H9 (cell line): ENCODE results near the gene KIAA1210. TPM values are rescaled to one million over a fixed set of nuclear protein-coding genes. Genes with fewer than 3 reads are reported as not detected.

ENCODE experiments used
- DNase-seq: peaks from one replicate; pipeline ENCODE4 v3.0.0-alpha.2; 2017
- H2AFZ ChIP-seq: one replicate; pipeline ENCODE4 v1.6.1; 2013; ENCODE audit warnings: mild to moderate bottlenecking, low read length, control low read depth, moderate library complexity
- H2AK5ac ChIP-seq: 2 replicates; pipeline ENCODE4 v1.6.1; 2013; ENCODE audit warnings: low read length, control low read depth, mixed read lengths; ENCODE audit not compliant: insufficient read length
- H2BK120ac ChIP-seq: one replicate; pipeline ENCODE4 v1.6.1; 2013; ENCODE audit warnings: low read depth, mild to moderate bottlenecking, low read length, control low read depth, inconsistent platforms; ENCODE audit not compliant: poor library complexity, severe bottlenecking
- H2BK12ac ChIP-seq: 2 replicates; pipeline ENCODE4 v1.6.1; 2013; ENCODE audit warnings: low read length, control low read depth, mixed read lengths, low read depth; ENCODE audit not compliant: insufficient read length
- H2BK15ac ChIP-seq: 2 replicates; pipeline ENCODE4 v1.6.1; 2013; ENCODE audit warnings: low read depth, low read length, control low read depth
- H2BK20ac ChIP-seq: one replicate; pipeline ENCODE4 v1.6.1; 2013; ENCODE audit warnings: low read depth, mild to moderate bottlenecking, low read length, control low read depth, inconsistent platforms; ENCODE audit not compliant: poor library complexity, severe bottlenecking
- H2BK5ac ChIP-seq: 2 replicates; pipeline ENCODE4 v1.6.1; 2013; ENCODE audit warnings: low read length, control low read depth, mixed read lengths; ENCODE audit not compliant: insufficient read length
- H3K14ac ChIP-seq: 2 replicates; pipeline ENCODE4 v1.6.1; 2013; ENCODE audit warnings: low read length, control low read depth; ENCODE audit not compliant: insufficient read depth
- H3K18ac ChIP-seq: 2 replicates; pipeline ENCODE4 v1.6.1; 2013; ENCODE audit warnings: low read depth, mild to moderate bottlenecking, mixed read lengths, low read length, control low read depth; ENCODE audit not compliant: insufficient read length
- H3K23ac ChIP-seq: 2 replicates; pipeline ENCODE4 v1.6.1; 2013; ENCODE audit warnings: low read length, control low read depth, mixed read lengths, low read depth; ENCODE audit not compliant: insufficient read length
- H3K23me2 ChIP-seq: 2 replicates; pipeline ENCODE4 v1.6.1; 2013; ENCODE audit warnings: low read depth, mild to moderate bottlenecking, mixed read lengths, low read length, control low read depth; ENCODE audit not compliant: insufficient read length, poor library complexity, severe bottlenecking
- H3K27ac ChIP-seq: 2 replicates; pipeline ENCODE4 v1.5.1; 2013; ENCODE audit warnings: low read length, control low read depth, mixed read lengths, low read depth; ENCODE audit not compliant: insufficient read length
- H3K27me3 ChIP-seq: 2 replicates; pipeline ENCODE4 v1.6.1; 2013; ENCODE audit warnings: low read length, control low read depth, inconsistent platforms; ENCODE audit not compliant: insufficient read depth
- H3K4ac ChIP-seq: 2 replicates; pipeline ENCODE4 v1.6.1; 2013; ENCODE audit warnings: low read depth, mild to moderate bottlenecking, control low read depth, inconsistent platforms, low read length, moderate library complexity
- H3K4me1 ChIP-seq: 2 replicates; pipeline ENCODE4 v1.6.1; 2013; ENCODE audit warnings: low read length, control low read depth, inconsistent platforms; ENCODE audit not compliant: insufficient read depth
- H3K4me2 ChIP-seq: 2 replicates; pipeline ENCODE4 v1.6.1; 2013; ENCODE audit warnings: low read length, control low read depth, mixed read lengths; ENCODE audit not compliant: insufficient read length, insufficient read depth
- H3K56ac ChIP-seq: 2 replicates; pipeline ENCODE4 v1.6.1; 2013; ENCODE audit warnings: low read depth, mild to moderate bottlenecking, mixed read lengths, low read length, control low read depth; ENCODE audit not compliant: insufficient read length
- H3K79me1 ChIP-seq: 2 replicates; pipeline ENCODE4 v1.6.1; 2013; ENCODE audit warnings: low read depth, mild to moderate bottlenecking, moderate library complexity, low read length, control low read depth, inconsistent platforms; ENCODE audit not compliant: insufficient read depth, poor library complexity, severe bottlenecking
- H3K79me2 ChIP-seq: 2 replicates; pipeline ENCODE4 v1.6.1; 2013; ENCODE audit warnings: low read length, control low read depth, inconsistent platforms; ENCODE audit not compliant: insufficient read depth
- H3K9ac ChIP-seq: 2 replicates; pipeline ENCODE4 v1.6.1; 2013; ENCODE audit warnings: low read length, control low read depth, mixed read lengths; ENCODE audit not compliant: insufficient read length; ENCODE audit errors: extremely low read depth
- H3K9me3 ChIP-seq: one replicate; pipeline ENCODE4 v1.6.1; 2013; ENCODE audit warnings: low read depth, low read length, inconsistent platforms; ENCODE audit not compliant: control insufficient read depth
- H3T11ph ChIP-seq: one replicate; pipeline ENCODE4 v1.6.1; 2013; ENCODE audit warnings: mild to moderate bottlenecking, low read length, control low read depth, inconsistent platforms
- H4K20me1 ChIP-seq: one replicate; pipeline ENCODE4 v1.6.1; 2013; ENCODE audit not compliant: control insufficient read depth, insufficient read length, insufficient read depth
- H4K5ac ChIP-seq: 2 replicates; pipeline ENCODE4 v1.6.1; 2013; ENCODE audit warnings: low read depth, mild to moderate bottlenecking, mixed read lengths, low read length, control low read depth; ENCODE audit not compliant: insufficient read length
- H4K8ac ChIP-seq: replicated peaks from 2 replicates; pipeline ENCODE4 v1.6.1; 2013; ENCODE audit warnings: low read length, control low read depth, mixed read lengths, low read depth; ENCODE audit not compliant: insufficient read length
- H4K91ac ChIP-seq: 2 replicates; pipeline ENCODE4 v1.6.1; 2013; ENCODE audit warnings: low read depth, mild to moderate bottlenecking, moderate library complexity, mixed read lengths, low read length, control low read depth; ENCODE audit not compliant: insufficient read length
- H3K27ac Mint-ChIP-seq, 3 experiments: 2 replicates in 2 of 3; 3 replicates in 1 of 3; pipeline ENCODE4 v1.8.0; 2020 to 2021; ENCODE audit warnings: mixed read lengths in 3 of 3, mild to moderate bottlenecking in 1 of 3, moderate library complexity in 1 of 3
- H3K27me3 Mint-ChIP-seq: 2 replicates; pipeline ENCODE4 v1.8.0; 2021; ENCODE audit warnings: low read depth, mild to moderate bottlenecking, moderate library complexity, mixed read lengths
- H3K36me3 Mint-ChIP-seq, 3 experiments: 2 replicates in 2 of 3; 3 replicates in 1 of 3; pipeline ENCODE4 v1.8.0; 2020 to 2021; ENCODE audit warnings: low read depth in 3 of 3, mixed read lengths in 3 of 3; ENCODE audit not compliant: insufficient read depth in 1 of 3
- H3K4me1 Mint-ChIP-seq, 2 experiments: 2 replicates each; pipeline ENCODE4 v1.8.0; 2020; ENCODE audit warnings: mixed read lengths in 2 of 2
- H3K4me3 Mint-ChIP-seq, 2 experiments: 2 replicates in 1 of 2; 3 replicates in 1 of 2; pipeline ENCODE4 v1.8.0; 2020 to 2021; ENCODE audit warnings: mild to moderate bottlenecking in 2 of 2, mixed read lengths in 2 of 2, moderate library complexity in 1 of 2
- H3K9me3 Mint-ChIP-seq, 2 experiments: 2 replicates in 1 of 2; 3 replicates in 1 of 2; pipeline ENCODE4 v1.8.0; 2020; ENCODE audit warnings: mild to moderate bottlenecking in 2 of 2, mixed read lengths in 2 of 2, moderate library complexity in 1 of 2
- CTCF ChIP-seq: fragments of 200-600 bp; sonication (generic); conservative IDR thresholded peaks from 3 replicates; pipeline ENCODE4 v1.8.0; 2021; ENCODE audit warnings: antibody characterized with exemption, mild to moderate bottlenecking
- WGBS: extraction: QIAGEN DNeasy Blood & Tissue Kit; methylation state at CpG from one replicate; pipeline ENCODE4 v1.1.7; 2013; ENCODE audit warnings: missing lambda C conversion rate, low lambda C conversion rate, mixed read lengths; ENCODE audit not compliant: insufficient read length; ENCODE audit errors: extremely low coverage; 5-methylcytosine and 5-hydroxymethylcytosine counted together
- total RNA-seq: library from RNA; stranded (reverse); gene quantifications from 2 replicates; pipeline ENCODE4 v1.2.1, GENCODE V29; 2021

The KIAA1210 gene
- total RNA-seq, 1 experiment from 2014 or later, result not detected

GRCh38 chrX:119132961-119133360, 5.3 kb upstream of the KIAA1210 start:
- Histone ChIP-seq H3K79me2 (no peaks in the 10 kb centered on the region), H4K91ac (no peak overlapping the region), H2AK5ac (no peak overlapping the region), H4K8ac (no peak overlapping the region), H3K14ac (no peak overlapping the region), H2BK15ac (no peak overlapping the region), H3K18ac (no peak overlapping the region), H2BK12ac (no peak overlapping the region), H3K27ac (no peak overlapping the region), H2AFZ (no peak overlapping the region), H3K79me1 (no peaks in the 10 kb centered on the region), H3K4me1 (no peaks in the 10 kb centered on the region), H3K23me2 (no peaks in the 10 kb centered on the region), H3K4me2 (no peak overlapping the region), H3K9ac (no peak overlapping the region), H4K20me1 (no peaks in the 10 kb centered on the region), H2BK20ac (no peak overlapping the region), H2BK5ac (no peak overlapping the region), H4K5ac (no peak overlapping the region), H2BK120ac (no peak overlapping the region), H3T11ph (no peak overlapping the region), H3K9me3 (peaks cover 36% of the 10 kb centered on the region), H3K56ac (no peak overlapping the region), H3K27me3 (no peaks in the 10 kb centered on the region), H3K4ac (no peak overlapping the region), H3K23ac (no peak overlapping the region)
- Mint-ChIP-seq H3K27ac (no peak overlapping the region), H3K4me1 (no peaks in the 10 kb centered on the region), H3K27me3 (peaks cover 2% of the 10 kb centered on the region; the same call in 1 of the 2 replicates), H3K4me3 (no peak overlapping the region), H3K9me3 (peaks cover 70 to 74% of the 10 kb centered on the region in 2 experiments), H3K36me3 (peaks cover 0 to 5% (median 0%) of the 10 kb centered on the region in 3 experiments; a peak in 3 of 7 replicates)
- WGBS, result no CpG with 5 or more reads among the region's 5 CpGs
- TF ChIP-seq CTCF, result no peak
- no peak for DNase-seq
